CD14-positive monocyte (primary cell): ENCODE data around the gene CD2AP. TPM values are rescaled to one million over a fixed set of nuclear protein-coding genes. Genes with fewer than 3 reads are reported as not detected.

ENCODE experiments used
- DNase-seq, 3 donors: peaks; one replicate each; pipeline ENCODE4 v3.0.0-alpha.2; 2011 to 2022
- H2AFZ ChIP-seq: 2 replicates; pipeline ENCODE4 v1.6.0; 2012; ENCODE audit warnings: mild to moderate bottlenecking, low read depth, low read length, inconsistent platforms; ENCODE audit not compliant: insufficient read depth, poor library complexity, severe bottlenecking
- H3K27ac ChIP-seq, 2 donors: 1 replicate in 1 of 2; 2 replicates in 1 of 2; pipeline ENCODE4 v1.5.1; 2012 to 2013; ENCODE audit warnings: low read length in 2 of 2, control low read depth in 1 of 2, inconsistent platforms in 1 of 2, low read depth in 1 of 2, mild to moderate bottlenecking in 1 of 2
- H3K27me3 ChIP-seq, 2 donors: one replicate each; pipeline versions ENCODE4 v1.6.0 to v1.6.1; 2011 to 2013; ENCODE audit warnings: low read length in 2 of 2; ENCODE audit not compliant: control insufficient read depth in 2 of 2, insufficient read depth in 2 of 2
- H3K36me3 ChIP-seq, 2 donors: replicated peaks in 1 of 2; 1 replicate in 1 of 2; 2 replicates in 1 of 2; pipeline versions ENCODE4 v1.5.1 to v1.6.1; 2012 to 2013; ENCODE audit warnings: low read length in 2 of 2, control low read depth in 1 of 2, inconsistent platforms in 1 of 2, mild to moderate bottlenecking in 1 of 2; ENCODE audit not compliant: insufficient read depth in 2 of 2, control insufficient read depth in 1 of 2
- H3K4me1 ChIP-seq, 2 donors: 1 replicate in 1 of 2; 2 replicates in 1 of 2; pipeline versions ENCODE4 v1.5.1 to v1.6.1; 2012 to 2013; ENCODE audit warnings: low read length in 2 of 2, control low read depth in 1 of 2, inconsistent platforms in 1 of 2, mild to moderate bottlenecking in 1 of 2, moderate library complexity in 1 of 2; ENCODE audit not compliant: insufficient read depth in 2 of 2, control insufficient read depth in 1 of 2
- H3K4me2 ChIP-seq: replicated peaks from 2 replicates; pipeline ENCODE3; 2012; ENCODE audit warnings: low read length, moderate library complexity, mild to moderate bottlenecking; ENCODE audit not compliant: poor library complexity, severe bottlenecking; ENCODE audit errors: extremely low read depth
- H3K4me3 ChIP-seq, 3 experiments: fragments of 200-600 bp in 1 of 3; sonication (generic) in 1 of 3; replicated peaks in 1 of 3; 1 replicate in 2 of 3; 2 replicates in 1 of 3; pipeline ENCODE4 v1.5.1; 2011 to 2013; ENCODE audit warnings: low read length in 3 of 3, mild to moderate bottlenecking in 3 of 3, control low read depth in 2 of 3, low read depth in 2 of 3, inconsistent platforms in 1 of 3, moderate library complexity in 1 of 3
- H3K79me2 ChIP-seq: 2 replicates; pipeline ENCODE4 v1.6.0; 2012; ENCODE audit warnings: mild to moderate bottlenecking, control low read depth, inconsistent platforms, low read length, moderate library complexity; ENCODE audit not compliant: insufficient read depth
- H3K9ac ChIP-seq: 2 replicates; pipeline ENCODE4 v1.6.0; 2017; ENCODE audit warnings: low read length, mild to moderate bottlenecking; ENCODE audit not compliant: insufficient read depth, poor library complexity, severe bottlenecking
- H3K9me3 ChIP-seq, 2 donors: replicated peaks in 1 of 2; 1 replicate in 1 of 2; 2 replicates in 1 of 2; pipeline versions ENCODE4 v1.5.1 to v1.6.1; 2012 to 2013; ENCODE audit warnings: low read length in 2 of 2, control low read depth in 1 of 2; ENCODE audit not compliant: control insufficient read depth in 1 of 2, insufficient read depth in 1 of 2
- H4K20me1 ChIP-seq: 2 replicates; pipeline ENCODE4 v1.6.0; 2012; ENCODE audit warnings: mild to moderate bottlenecking, low read length, control low read depth, moderate library complexity; ENCODE audit not compliant: insufficient read depth
- H3K27ac Mint-ChIP-seq, 7 donors: one replicate each; pipeline ENCODE4 v1.8.0; 2020; ENCODE audit warnings: mild to moderate bottlenecking in 7 of 7, mixed read lengths in 7 of 7, moderate library complexity in 6 of 7, inconsistent platforms in 2 of 7
- H3K27me3 Mint-ChIP-seq, 3 donors: one replicate each; pipeline ENCODE4 v1.8.0; 2021 to 2022; ENCODE audit warnings: low read depth in 3 of 3, mild to moderate bottlenecking in 3 of 3, mixed read lengths in 3 of 3, moderate library complexity in 3 of 3, inconsistent platforms in 1 of 3
- H3K36me3 Mint-ChIP-seq, 2 donors: one replicate each; pipeline ENCODE4 v1.8.0; 2020; ENCODE audit warnings: mixed read lengths in 2 of 2, inconsistent platforms in 1 of 2, mild to moderate bottlenecking in 1 of 2
- H3K4me1 Mint-ChIP-seq: one replicate; pipeline ENCODE4 v1.8.0; 2020; ENCODE audit warnings: mild to moderate bottlenecking, mixed read lengths
- H3K4me3 Mint-ChIP-seq, 2 donors: one replicate each; pipeline ENCODE4 v1.8.0; 2020; ENCODE audit warnings: mild to moderate bottlenecking in 2 of 2, mixed read lengths in 2 of 2, moderate library complexity in 1 of 2
- H3K9me3 Mint-ChIP-seq, 7 donors: one replicate each; pipeline ENCODE4 v1.8.0; 2020 to 2022; ENCODE audit warnings: mixed read lengths in 7 of 7, mild to moderate bottlenecking in 6 of 7, moderate library complexity in 6 of 7, inconsistent platforms in 2 of 7
- WGBS: methylation state at CpG from one replicate; pipeline ENCODE4 v1.1.5; 2013; ENCODE audit warnings: missing lambda C conversion rate; ENCODE audit not compliant: insufficient coverage; 5-methylcytosine and 5-hydroxymethylcytosine counted together
- intact Hi-C, 2 donors: fragments of 100-400 bp; cut with micrococcal nuclease; formaldehyde crosslinking; loops; one replicate each; pipeline versions ENCODE4 v1.15.0 to v1.15.1; 2023
- polyA plus RNA-seq, 3 donors: library from polyadenylated mRNA; depleted of rRNA in 1 of 3; unstranded in 2 of 3; stranded (reverse) in 1 of 3; fragments of 300-500 nt in 2 of 3; fragments of >200 nt in 1 of 3; fragmentation: Illumina TruSeq in 2 of 3; gene quantifications; 1 replicate in 2 of 3; 2 replicates in 1 of 3; pipeline ENCODE4 v1.2.3, GENCODE V29; 2012 to 2021
- TF ChIP-seq, protein P1 (sequence below): fragments of 200-600 bp; IDR thresholded peaks from one replicate; pipeline ENCODE4 v1.8.0; 2022; ENCODE audit warnings: antibody characterized with exemption, mild to moderate bottlenecking

CD2AP gene
- polyA plus RNA-seq, 3 donors: 1.5 to 2.4 (median 2.0) TPM

DNA sequence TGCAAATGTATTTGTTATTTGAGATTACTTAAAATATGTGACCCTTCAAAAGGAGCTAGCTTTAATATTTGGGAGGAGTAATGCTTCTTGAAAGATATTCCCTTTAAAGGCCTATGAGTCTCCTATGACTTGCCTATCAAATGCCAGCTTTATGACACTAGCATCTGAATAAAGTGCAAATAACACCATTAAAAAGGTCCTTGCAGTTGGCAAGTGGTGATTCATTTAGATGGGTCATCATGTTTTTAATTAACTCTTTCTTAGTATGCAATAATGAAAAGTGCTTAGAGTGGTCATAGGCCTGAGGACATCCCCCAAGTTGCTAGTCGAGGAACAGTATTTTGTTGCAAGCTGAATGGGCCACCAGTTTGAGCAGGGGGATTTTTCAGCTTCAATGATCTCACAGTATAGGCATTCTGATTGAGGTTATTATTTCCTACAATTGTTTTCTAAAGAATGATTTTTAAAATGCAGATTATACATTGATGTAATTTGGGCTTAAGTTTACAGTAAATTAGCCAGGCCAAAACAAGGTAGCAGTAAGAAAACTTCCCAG is 3.7 kb upstream of the CD2AP start:
- Mint-ChIP-seq H3K4me3 (no peak overlapping the region), H3K4me1 (peaks cover 18% of the 10 kb centered on the region), H3K9me3 (peaks cover 0 to 2% (median 0%) of the 10 kb centered on the region in 7 donors), H3K27ac (no peak overlapping the region), H3K36me3 (peaks cover 0 to 2% of the 10 kb centered on the region in 2 donors), H3K27me3 (peaks cover 3 to 10% (median 4%) of the 10 kb centered on the region in 3 donors)
- H3K27me3 ChIP-seq: no peaks in the 10 kb centered on the region
- H2AFZ ChIP-seq: no peak overlapping the region
- peaks cover 9% of the 10 kb centered on the region for H3K79me2 ChIP-seq
- TF ChIP-seq, protein P1, sequence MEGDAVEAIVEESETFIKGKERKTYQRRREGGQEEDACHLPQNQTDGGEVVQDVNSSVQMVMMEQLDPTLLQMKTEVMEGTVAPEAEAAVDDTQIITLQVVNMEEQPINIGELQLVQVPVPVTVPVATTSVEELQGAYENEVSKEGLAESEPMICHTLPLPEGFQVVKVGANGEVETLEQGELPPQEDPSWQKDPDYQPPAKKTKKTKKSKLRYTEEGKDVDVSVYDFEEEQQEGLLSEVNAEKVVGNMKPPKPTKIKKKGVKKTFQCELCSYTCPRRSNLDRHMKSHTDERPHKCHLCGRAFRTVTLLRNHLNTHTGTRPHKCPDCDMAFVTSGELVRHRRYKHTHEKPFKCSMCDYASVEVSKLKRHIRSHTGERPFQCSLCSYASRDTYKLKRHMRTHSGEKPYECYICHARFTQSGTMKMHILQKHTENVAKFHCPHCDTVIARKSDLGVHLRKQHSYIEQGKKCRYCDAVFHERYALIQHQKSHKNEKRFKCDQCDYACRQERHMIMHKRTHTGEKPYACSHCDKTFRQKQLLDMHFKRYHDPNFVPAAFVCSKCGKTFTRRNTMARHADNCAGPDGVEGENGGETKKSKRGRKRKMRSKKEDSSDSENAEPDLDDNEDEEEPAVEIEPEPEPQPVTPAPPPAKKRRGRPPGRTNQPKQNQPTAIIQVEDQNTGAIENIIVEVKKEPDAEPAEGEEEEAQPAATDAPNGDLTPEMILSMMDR: no peak
- H3K4me1 ChIP-seq: peaks cover 8 to 12% of the 10 kb centered on the region in 2 donors
- no peak overlapping the region for H3K27ac ChIP-seq
- intact Hi-C loops: no loop called here
- no peaks in the 10 kb centered on the region for H4K20me1 ChIP-seq
- H3K9me3 ChIP-seq: no peaks in the 10 kb centered on the region
- no peak overlapping the region for H3K9ac ChIP-seq
- no peak overlapping the region for H3K4me2 ChIP-seq
- WGBS: no CpG with 5 or more reads among the region's 1 CpG
- no peak overlapping the region for H3K4me3 ChIP-seq
- H3K36me3 ChIP-seq: no peaks in the 10 kb centered on the region
- DNase-seq: no peak

DNA sequence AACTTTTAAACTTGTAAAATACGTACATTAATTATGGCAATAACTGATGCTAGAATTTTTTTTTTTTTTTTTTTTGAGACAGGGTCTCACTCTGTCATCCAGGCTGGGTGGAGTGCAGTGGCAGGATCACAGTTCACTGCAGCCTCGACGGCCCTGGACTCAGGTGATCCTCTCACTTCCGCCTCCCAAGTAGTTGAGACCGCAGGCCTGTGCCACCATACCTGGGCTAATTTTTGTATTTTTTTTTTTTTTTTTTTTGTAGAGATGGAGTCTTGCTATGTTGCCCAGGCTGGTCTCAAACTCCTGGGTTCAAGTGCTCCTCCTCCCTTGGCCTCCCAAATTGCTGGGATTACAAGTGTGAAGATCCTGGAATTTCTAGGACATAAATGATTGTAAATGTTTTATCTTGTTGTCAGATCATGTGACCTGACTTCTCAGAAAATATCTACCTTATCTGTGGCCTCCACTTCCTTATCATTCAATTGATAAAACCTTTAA is 2.2 kb upstream of the CD2AP start:
- peaks cover 0 to 2% of the 10 kb centered on the region in 2 donors for H3K36me3 Mint-ChIP-seq
- no peak overlapping the region for H3K4me3 Mint-ChIP-seq
- Histone ChIP-seq H3K9me3 (no peaks in the 10 kb centered on the region), H3K4me3 (no peak overlapping the region), H3K9ac (no peak overlapping the region), H3K27ac (no peak overlapping the region), H2AFZ (no peak overlapping the region), H3K4me1 (peaks cover 13 to 20% of the 10 kb centered on the region in 2 donors), H3K79me2 (peaks cover 23% of the 10 kb centered on the region), H3K27me3 (no peaks in the 10 kb centered on the region), H4K20me1 (no peaks in the 10 kb centered on the region), H3K36me3 (no peaks in the 10 kb centered on the region), H3K4me2 (no peak overlapping the region)
- H3K9me3 Mint-ChIP-seq: peaks cover 0 to 2% (median 0%) of the 10 kb centered on the region in 7 donors
- TF ChIP-seq, protein P1: no peak
- intact Hi-C loops: no loop called here
- WGBS: 100% methylated on average over 2 of the region's 5 CpGs
- peaks cover 3 to 10% (median 3%) of the 10 kb centered on the region in 3 donors for H3K27me3 Mint-ChIP-seq
- peaks cover 28% of the 10 kb centered on the region for H3K4me1 Mint-ChIP-seq
- H3K27ac Mint-ChIP-seq: no peak overlapping the region
- no peak for DNase-seq
